HG03520 (cell line): ENCODE measurements around the gene ARF1.

Source experiments
- ATAC-seq: cut with Tn5 transposase; IDR thresholded peaks from one replicate; pipeline ENCODE4 v1.9.1; 2021; ENCODE audit warnings: mild to moderate bottlenecking, moderate library complexity; ENCODE audit not compliant: unreplicated experiment

Gene ARF1

GRCh38 chr1:228145463-228146416 lies 63.2 kb downstream of the ARF1 start:
- ATAC-seq: no peak

GRCh38 chr1:228146417-228147150 lies 64.1 kb downstream of the ARF1 start:
- no peak for ATAC-seq

GRCh38 chr1:228147151-228147693 lies 64.7 kb downstream of the ARF1 start:
- no peak for ATAC-seq

GRCh38 chr1:228147768-228148167 lies 65.3 kb downstream of the ARF1 start:
- no peak for ATAC-seq

DNA sequence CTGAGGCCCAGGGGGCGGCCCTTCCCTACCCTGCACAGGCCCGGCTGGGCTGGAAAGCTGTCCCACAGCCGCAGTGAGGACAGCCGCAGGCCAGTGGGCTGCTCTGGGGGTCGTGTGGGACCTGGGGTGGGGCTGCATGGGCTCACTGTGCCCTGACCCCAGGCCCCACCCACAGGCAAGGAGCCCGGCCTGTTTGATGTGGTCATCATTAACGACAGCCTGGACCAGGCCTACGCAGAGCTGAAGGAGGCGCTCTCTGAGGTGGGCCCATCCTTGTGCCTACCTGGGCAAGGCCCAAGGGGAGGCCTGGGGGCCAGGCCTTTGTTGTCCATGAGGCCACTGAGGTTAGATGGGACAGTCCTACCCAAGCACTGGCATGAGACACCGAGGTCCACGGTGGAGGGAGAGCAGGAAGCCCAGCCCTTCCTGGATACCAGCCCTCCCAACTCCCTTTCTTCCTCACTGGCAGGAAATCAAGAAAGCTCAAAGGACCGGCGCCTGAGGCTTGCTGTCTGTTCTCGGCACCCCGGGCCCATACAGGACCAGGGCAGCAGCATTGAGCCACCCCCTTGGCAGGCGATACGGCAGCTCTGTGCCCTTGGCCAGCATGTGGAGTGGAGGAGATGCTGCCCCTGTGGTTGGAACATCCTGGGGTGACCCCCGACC lies 65.8 kb downstream of the ARF1 start:
- ATAC-seq: no peak
